Osteocyte (in vitro differentiated cells): ENCODE measurements around the gene C22orf31. TPM values are rescaled to one million over a fixed set of nuclear protein-coding genes. Genes with fewer than 3 reads are reported as not detected.
A peak's percentile ranks its signal among the peaks of the same experiment; 100 is the strongest.

Source experiments
- DNase-seq: peaks from one replicate; pipeline ENCODE4 v3.0.0; 2021; ENCODE audit warnings: mixed read lengths; ENCODE audit not compliant: unreplicated experiment; ENCODE audit errors: extremely low spot score
- H3K27ac Mint-ChIP-seq: one replicate; pipeline ENCODE4 v1.8.0; 2021; ENCODE audit warnings: mild to moderate bottlenecking, mixed read lengths; ENCODE audit not compliant: unreplicated experiment
- H3K27me3 Mint-ChIP-seq: one replicate; pipeline ENCODE4 v1.8.0; 2021; ENCODE audit warnings: mixed read lengths; ENCODE audit not compliant: unreplicated experiment
- H3K36me3 Mint-ChIP-seq: one replicate; pipeline ENCODE4 v1.8.0; 2021; ENCODE audit warnings: mixed read lengths; ENCODE audit not compliant: unreplicated experiment
- H3K4me1 Mint-ChIP-seq: one replicate; pipeline ENCODE4 v1.8.0; 2021; ENCODE audit warnings: mixed read lengths; ENCODE audit not compliant: unreplicated experiment
- H3K4me3 Mint-ChIP-seq: one replicate; pipeline ENCODE4 v1.8.0; 2021; ENCODE audit warnings: mild to moderate bottlenecking, moderate library complexity, mixed read lengths; ENCODE audit not compliant: unreplicated experiment
- H3K9me3 Mint-ChIP-seq: one replicate; pipeline ENCODE4 v1.8.0; 2021; ENCODE audit warnings: mixed read lengths; ENCODE audit not compliant: unreplicated experiment
- CTCF ChIP-seq: fragments of 200-600 bp; sonication (generic); IDR thresholded peaks from 2 replicates; pipeline ENCODE4 v1.5.0; 2021; ENCODE audit warnings: antibody characterized with exemption, mild to moderate bottlenecking, moderate library complexity
- total RNA-seq: library from RNA; stranded (reverse); gene quantifications from 2 replicates; pipeline ENCODE4 v1.2.1, GENCODE V29; 2021

The C22orf31 gene
- total RNA-seq, 1 donor from 2014 or later: not detected

DNA sequence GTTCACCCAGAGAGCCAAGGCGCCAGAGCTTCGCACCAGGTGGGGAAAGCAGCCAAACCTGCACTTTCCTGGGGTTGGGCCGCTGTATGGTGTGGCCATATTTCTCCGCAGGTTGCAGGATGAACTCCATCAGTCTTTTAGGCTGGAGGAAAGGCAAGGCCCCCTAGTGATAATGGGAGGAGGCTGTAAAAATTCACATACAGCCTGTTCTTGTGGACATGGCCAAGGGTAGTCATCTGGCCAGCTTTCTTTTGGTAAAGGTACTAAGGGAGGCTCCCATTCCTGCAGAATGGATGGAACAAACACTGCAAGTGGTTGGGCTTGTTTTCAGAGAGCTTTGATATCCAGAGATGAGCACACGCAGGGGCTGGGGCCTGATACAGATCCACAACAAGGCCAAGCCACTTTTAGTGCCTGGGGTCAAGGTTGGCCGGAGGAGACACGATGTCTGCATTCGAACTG is 29.6 kb downstream of the C22orf31 start:
- H3K4me3 Mint-ChIP-seq: no peak overlapping the region
- no peak for TF ChIP-seq CTCF
- H3K36me3 Mint-ChIP-seq: no peaks in the 10 kb centered on the region
- no peak for DNase-seq
- H3K27me3 Mint-ChIP-seq: no peaks in the 10 kb centered on the region
- no peaks in the 10 kb centered on the region for H3K9me3 Mint-ChIP-seq
- H3K4me1 Mint-ChIP-seq: peaks cover 40% of the 10 kb centered on the region
- H3K27ac Mint-ChIP-seq: peak overlapping the region; percentile 94

DNA sequence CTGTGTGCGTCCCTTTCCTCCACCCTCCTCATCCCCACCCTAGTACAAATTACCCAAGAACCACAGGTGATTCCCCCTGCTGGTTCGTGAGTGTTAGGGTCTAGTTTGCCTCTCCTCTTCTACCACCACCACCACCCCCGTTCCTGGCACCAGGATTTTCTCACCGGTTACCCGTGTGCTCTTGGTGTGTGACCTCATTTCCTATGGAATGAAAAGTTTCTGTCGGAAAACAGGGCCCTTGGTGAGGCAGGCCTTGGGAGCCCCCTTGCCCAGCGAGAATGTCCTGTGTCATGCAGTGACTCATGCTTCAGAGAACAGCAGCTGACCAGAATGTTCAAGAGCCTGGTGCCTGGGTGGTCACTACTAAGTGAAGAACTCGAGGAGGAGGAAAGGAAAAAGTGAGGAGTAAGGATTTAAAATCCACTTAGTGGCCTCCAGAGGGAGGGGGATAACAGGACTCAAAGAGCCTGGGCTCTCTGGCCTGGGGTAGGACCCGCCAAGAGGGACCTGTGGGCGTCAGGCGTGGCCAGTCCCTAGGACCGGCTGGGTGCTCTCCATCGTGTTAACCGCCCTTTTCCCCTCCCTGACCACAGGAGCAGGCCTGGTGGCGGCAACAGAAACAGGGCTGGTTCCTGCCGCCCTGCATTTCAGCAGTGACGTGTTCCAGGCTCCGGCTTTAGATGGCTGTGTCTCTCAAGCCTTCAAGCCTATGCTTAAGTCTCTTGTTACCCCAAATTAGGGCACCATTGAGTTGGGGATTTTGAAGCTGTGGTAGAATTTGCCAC is 30.2 kb downstream of the C22orf31 start:
- TF ChIP-seq CTCF: no peak
- H3K27ac Mint-ChIP-seq: peak overlapping the region; percentile 94
- H3K4me1 Mint-ChIP-seq: peaks cover 37% of the 10 kb centered on the region
- no peaks in the 10 kb centered on the region for H3K9me3 Mint-ChIP-seq
- H3K36me3 Mint-ChIP-seq: no peaks in the 10 kb centered on the region
- H3K27me3 Mint-ChIP-seq: no peaks in the 10 kb centered on the region
- peak overlapping the region; percentile 64 for H3K4me3 Mint-ChIP-seq
- peak; percentile 90 for DNase-seq

DNA sequence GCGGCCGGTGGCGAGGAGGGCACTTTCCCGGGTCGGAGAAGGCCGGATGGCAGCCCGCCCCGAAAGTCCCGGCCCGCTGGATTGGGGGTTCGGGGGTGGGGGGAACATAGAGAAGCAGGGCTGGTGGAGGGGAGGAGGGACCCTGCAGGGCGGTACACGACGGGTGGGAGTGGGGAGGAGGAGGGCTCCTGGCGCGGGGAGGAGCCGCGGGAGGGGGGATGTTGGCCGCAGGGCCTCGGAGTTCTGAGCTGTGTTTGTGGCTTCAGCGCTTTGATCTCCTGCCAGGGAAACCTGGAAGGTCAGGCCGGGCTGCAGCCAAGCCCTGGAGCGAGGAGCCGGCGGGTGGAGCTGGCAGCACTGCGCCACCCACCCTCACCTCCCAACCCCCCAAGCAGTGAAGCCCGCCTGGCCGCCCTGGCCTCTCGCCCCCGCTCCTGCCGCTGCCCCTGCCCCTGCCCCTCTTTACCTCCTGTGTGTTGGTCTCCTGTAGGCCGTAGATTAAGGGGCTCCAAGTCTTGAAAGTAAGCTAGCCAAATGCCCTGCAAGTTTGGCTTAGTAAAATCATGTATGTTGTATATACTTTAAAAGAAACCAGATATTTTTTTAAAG is 30.9 kb downstream of the C22orf31 start:
- Mint-ChIP-seq H3K27ac (peak overlapping the region; percentile 94), H3K27me3 (no peaks in the 10 kb centered on the region), H3K9me3 (no peaks in the 10 kb centered on the region), H3K4me3 (peak overlapping the region; percentile 64), H3K4me1 (peaks cover 34% of the 10 kb centered on the region), H3K36me3 (no peaks in the 10 kb centered on the region)
- no peak for TF ChIP-seq CTCF
- DNase-seq: no peak

DNA sequence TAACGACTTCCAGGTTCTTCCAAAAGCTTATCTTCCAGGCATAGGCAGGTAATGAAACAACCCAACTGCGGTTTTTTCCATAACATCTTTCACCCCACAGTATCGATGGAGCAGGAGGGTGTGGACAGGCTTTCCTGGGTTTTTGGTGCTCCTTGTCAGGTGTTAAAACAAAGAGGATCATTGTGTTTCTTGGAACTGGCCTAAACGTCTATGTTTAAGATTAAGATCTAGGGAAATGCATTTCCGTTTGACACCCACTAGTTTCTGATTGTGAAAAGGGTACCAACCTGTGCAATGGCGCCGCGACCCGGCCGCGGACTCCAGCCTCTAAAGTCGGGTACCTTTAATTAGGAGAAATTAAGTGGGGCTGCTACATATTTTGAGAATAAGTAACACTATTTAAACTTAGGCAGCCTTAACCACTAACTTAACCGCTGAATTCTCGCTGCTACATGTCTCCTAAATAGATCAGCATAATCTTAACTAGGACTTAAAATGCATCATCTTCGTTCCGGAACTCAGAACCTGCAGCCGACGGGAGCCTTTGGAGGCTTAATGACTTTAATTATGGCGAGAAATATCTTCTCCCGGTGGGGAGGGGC is 31.5 kb downstream of the C22orf31 start:
- H3K4me1 Mint-ChIP-seq: peaks cover 33% of the 10 kb centered on the region
- H3K27me3 Mint-ChIP-seq: no peaks in the 10 kb centered on the region
- peaks cover 2% of the 10 kb centered on the region for H3K36me3 Mint-ChIP-seq
- TF ChIP-seq CTCF: no peak
- DNase-seq: no peak
- no peaks in the 10 kb centered on the region for H3K9me3 Mint-ChIP-seq
- H3K27ac Mint-ChIP-seq: peak overlapping the region; percentile 94
- peak overlapping the region; percentile 64 for H3K4me3 Mint-ChIP-seq
